Small intestine (tissue), 16 donors: ENCODE measurements around the gene CBX8. TPM values are rescaled to one million over a fixed set of nuclear protein-coding genes. Genes with fewer than 3 reads are reported as not detected.
A peak's percentile ranks its signal among the peaks of the same experiment; 100 is the strongest.

Source experiments
- DNase-seq, 2 donors: peaks; one replicate each; pipeline versions ENCODE4 v3.0.0 to v3.0.0-alpha.2; 2013
- FAIRE-seq: peaks from 2 replicates; lab custom pipeline; 2012; peaks lifted over from hg19 to GRCh38; lab: Jason Lieb, UNC
- H3K27ac ChIP-seq, 3 donors: one replicate each; pipeline ENCODE4 v1.5.1; 2013; ENCODE audit warnings: low read length in 2 of 3, mild to moderate bottlenecking in 2 of 3, control low read depth in 1 of 3, inconsistent platforms in 1 of 3, low read depth in 1 of 3, moderate library complexity in 1 of 3
- H3K27me3 ChIP-seq, 3 donors: one replicate each; pipeline ENCODE4 v1.6.1; 2013; ENCODE audit warnings: low read length in 3 of 3, inconsistent platforms in 1 of 3; ENCODE audit not compliant: control insufficient read depth in 3 of 3, insufficient read depth in 3 of 3
- H3K36me3 ChIP-seq, 3 donors: one replicate each; pipeline ENCODE4 v1.6.1; 2013; ENCODE audit warnings: low read length in 3 of 3, inconsistent platforms in 1 of 3, low read depth in 1 of 3, mild to moderate bottlenecking in 1 of 3, moderate library complexity in 1 of 3; ENCODE audit not compliant: control insufficient read depth in 3 of 3, insufficient read depth in 2 of 3
- H3K4me1 ChIP-seq, 3 donors: one replicate each; pipeline ENCODE4 v1.6.1; 2013; ENCODE audit warnings: low read length in 2 of 3, inconsistent platforms in 1 of 3, low read depth in 1 of 3, mild to moderate bottlenecking in 1 of 3, moderate library complexity in 1 of 3; ENCODE audit not compliant: control insufficient read depth in 3 of 3, insufficient read depth in 2 of 3
- H3K4me3 ChIP-seq, 3 donors: one replicate each; pipeline ENCODE4 v1.5.1; 2013; ENCODE audit warnings: low read length in 3 of 3, control low read depth in 1 of 3, inconsistent platforms in 1 of 3, low read depth in 1 of 3, mild to moderate bottlenecking in 1 of 3, moderate library complexity in 1 of 3
- H3K9me3 ChIP-seq, 2 donors: one replicate each; pipeline ENCODE4 v1.6.1; 2013; ENCODE audit warnings: low read depth in 1 of 2, low read length in 1 of 2; ENCODE audit not compliant: control insufficient read depth in 2 of 2, insufficient read depth in 1 of 2
- WGBS, 3 donors: extraction: QIAGEN DNeasy Blood & Tissue Kit; methylation state at CpG; one replicate each; pipeline ENCODE4 v1.1.7; 2013; 5-methylcytosine and 5-hydroxymethylcytosine counted together
- long read RNA-seq, 10 donors: transcript quantifications; one replicate each; lab custom pipeline, GENCODE V29; 2026
- polyA plus RNA-seq, 4 donors: library from polyadenylated mRNA; stranded (reverse) in 3 of 4; unstranded in 1 of 4; fragments of 200-250 nt in 3 of 4; fragments of 120-200 nt in 1 of 4; gene quantifications; one replicate each; pipeline versions ENCODE4 v1.2.1 to v1.2.3, GENCODE V29; 2013
- donor health status: healthy with polysubstance abuse.
- donor health status: control.
- donor health status: control.
- donor health status: Bipolar disorder and iron deficiency.
- donor health status: healthy.

CBX8 gene
- polyA plus RNA-seq: 1 to 10 TPM; 2.7 to 10.0 (median 5.3) TPM
- long read RNA-seq, donor 1: 0 reads
- long read RNA-seq, donor 2, partial matches to known transcripts: 0 of 2 reads
- long read RNA-seq, donor 2, other reads (novel, unspliced or antisense): 0 of 2 reads
- long read RNA-seq, donor 3, partial matches to known transcripts: 0 of 4 reads
- long read RNA-seq, donor 3, other reads (novel, unspliced or antisense): 0 of 4 reads
- long read RNA-seq, donor 4: 0 reads
- long read RNA-seq, donor 5, partial matches to known transcripts: 0 of 1 reads
- long read RNA-seq, donor 5, other reads (novel, unspliced or antisense): 0 of 1 reads
- long read RNA-seq, donor 6, partial matches to known transcripts: 0 of 4 reads
- long read RNA-seq, donor 6, other reads (novel, unspliced or antisense): 0 of 4 reads
- long read RNA-seq, donor 7, partial matches to known transcripts: 0 of 4 reads
- long read RNA-seq, donor 7, other reads (novel, unspliced or antisense): 0 of 4 reads
- long read RNA-seq, donor 8: 0 reads
- long read RNA-seq, donor 9, partial matches to known transcripts: 0 of 1 reads
- long read RNA-seq, donor 9, other reads (novel, unspliced or antisense): 0 of 1 reads
- long read RNA-seq, donor 10, transcript CBX8-201 (5 exons, 3,791 nt): major isoform, 5 of 5 reads
- long read RNA-seq, donor 10, partial matches to known transcripts: 0 of 5 reads
- long read RNA-seq, donor 10, other reads (novel, unspliced or antisense): 0 of 5 reads

DNA sequence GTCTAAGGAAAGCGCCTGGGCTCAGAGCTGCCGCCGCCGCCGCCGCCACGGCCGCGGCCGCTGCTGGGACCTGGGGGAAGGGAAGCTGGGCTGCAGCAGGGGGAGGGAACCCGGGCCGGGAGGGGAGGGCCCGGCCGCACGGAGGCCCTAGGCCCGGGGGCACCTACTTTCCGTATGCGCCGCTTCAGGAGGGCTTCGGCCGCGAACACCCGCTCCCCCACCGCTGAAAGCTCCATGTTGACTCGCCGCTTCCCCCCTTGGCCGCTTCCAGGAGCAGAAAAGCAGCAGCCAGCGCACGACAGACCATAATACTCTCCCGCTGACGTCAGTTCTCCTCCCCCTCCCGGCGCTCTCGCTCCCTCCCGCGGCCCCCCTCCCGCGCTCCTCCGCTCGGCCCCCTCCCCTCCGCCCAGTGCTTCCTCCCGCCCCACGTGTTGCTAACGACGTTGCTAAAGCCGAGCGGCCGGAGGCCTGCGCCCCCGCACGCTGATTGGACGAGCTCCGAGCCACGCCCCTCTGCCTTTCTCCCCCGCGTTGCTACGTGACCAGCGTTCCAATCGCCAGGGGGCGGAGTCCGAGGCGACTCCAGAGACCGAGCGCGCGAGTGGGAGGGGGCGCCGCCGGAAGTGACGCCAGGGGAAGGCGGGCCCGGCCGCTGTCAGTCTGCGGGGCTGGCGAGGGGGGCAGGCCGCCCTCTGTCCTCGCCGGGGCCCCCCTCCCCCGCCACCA lies at the start of gene CBX8:
Gene CBX8 (minus strand): TSS at position 315 of the 729 bp plus-strand sequence. CDS start 79 bp downstream, at position 236.
- H3K27me3 ChIP-seq: peaks cover 19 to 66% (median 36%) of the 10 kb centered on the region in 3 donors
- no peak for FAIRE-seq

DNA sequence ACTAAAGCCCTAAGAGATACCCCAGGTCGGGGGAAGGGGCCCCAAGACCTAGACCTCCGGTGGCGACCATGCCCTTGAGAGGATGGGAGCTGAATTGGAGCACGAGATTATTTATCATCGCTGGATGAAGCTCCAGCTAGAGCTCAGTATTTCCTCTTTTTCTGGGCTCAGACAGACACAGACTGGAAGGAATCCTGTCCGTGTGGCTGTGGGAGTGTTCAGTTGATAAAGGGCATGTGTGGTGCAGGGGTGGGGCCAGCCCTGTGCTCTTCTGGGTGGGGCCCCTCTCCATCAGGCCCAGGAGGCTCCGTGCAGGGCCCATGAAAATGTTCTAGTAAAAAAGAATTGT lies 48.7 kb upstream of the CBX8 start:
- peaks cover 0 to 72% (median 4%) of the 10 kb centered on the region in 3 donors for H3K4me1 ChIP-seq

More for the DNA sequence above, at the start of gene CBX8:
- DNase-seq: peak; percentile 99 to 100
- Histone ChIP-seq H3K36me3 (peaks cover 0 to 29% (median 0%) of the 10 kb centered on the region in 3 donors), H3K27ac (peak within 1 kb of the TSS; percentile 59 to 90 (median 81)), H3K4me1 (peaks cover 0 to 69% (median 11%) of the 10 kb centered on the region in 3 donors), H3K9me3 (peaks cover 0 to under 1% of the 10 kb centered on the region in 2 donors), H3K4me3 (peak within 1 kb of the TSS; percentile 67 to 77 (median 75))
- 0 to 1% (median 1%) methylated on average over 45 to 79 of the region's 79 CpGs for WGBS, 3 donors

DNA sequence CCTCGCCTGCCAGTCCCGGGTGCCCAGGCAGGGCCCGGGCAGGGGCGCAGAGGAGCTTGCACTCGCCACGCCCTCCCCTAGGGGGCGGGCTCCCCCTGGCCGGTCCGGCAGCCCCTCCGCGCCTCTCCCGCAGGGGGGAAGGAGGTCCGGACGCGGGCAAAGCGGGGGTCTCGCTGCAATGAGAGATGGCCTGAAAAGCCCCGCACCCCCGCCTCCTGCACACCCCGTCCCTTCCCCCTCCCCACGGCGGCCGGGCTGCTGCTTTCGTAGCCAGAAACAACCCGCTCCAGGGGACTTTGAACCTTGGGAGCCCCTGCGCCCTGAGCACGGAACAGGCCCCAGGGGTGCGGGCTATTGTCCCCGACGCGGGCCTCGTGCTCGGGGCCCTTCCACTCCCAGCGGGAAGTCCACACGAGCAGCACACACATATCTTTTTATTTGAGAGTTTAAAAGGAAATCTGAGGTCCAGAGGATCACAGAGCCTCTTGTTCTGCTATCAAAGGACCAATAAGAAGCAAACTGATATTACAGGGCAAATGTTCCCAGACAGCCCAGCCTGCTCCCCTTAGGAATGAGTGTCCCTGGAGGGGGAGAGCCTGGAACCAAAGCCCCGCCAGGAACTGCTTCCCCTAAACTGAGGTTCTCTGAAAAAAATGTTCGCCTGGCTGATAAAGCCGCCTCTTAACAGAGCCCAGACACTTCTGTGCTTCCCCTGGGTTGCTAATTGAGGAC lies 48.2 kb upstream of the CBX8 start:
- peaks cover 0 to 11% of the 10 kb centered on the region in 2 donors for H3K9me3 ChIP-seq
- peak overlapping the region in 2 of 3 donors; percentile 15 to 54 for H3K4me3 ChIP-seq
- H3K36me3 ChIP-seq: no peaks in the 10 kb centered on the region
- WGBS, 3 donors: 2 to 5% (median 3%) methylated on average over 23 to 38 of the region's 38 CpGs
- H3K4me1 ChIP-seq: peaks cover 0 to 72% (median 4%) of the 10 kb centered on the region in 3 donors
- FAIRE-seq (no peak), DNase-seq (peak; percentile 64 to 95)
- peak overlapping the region; percentile 60 to 95 (median 74) for H3K27ac ChIP-seq
- peaks cover 0 to 35% (median 16%) of the 10 kb centered on the region in 3 donors for H3K27me3 ChIP-seq

More for the DNA sequence above, 48.7 kb upstream of the CBX8 start:
- Histone ChIP-seq H3K9me3 (peaks cover 0 to 7% of the 10 kb centered on the region in 2 donors), H3K36me3 (no peaks in the 10 kb centered on the region), H3K4me3 (peak overlapping the region in 1 of 3 donors; percentile 6), H3K27me3 (peaks cover 0 to 31% (median 14%) of the 10 kb centered on the region in 3 donors), H3K27ac (peak overlapping the region; percentile 60 to 95 (median 74))
- DNase-seq (peak; percentile 74 to 86), FAIRE-seq (no peak)
- 6 to 19% (median 13%) methylated on average over 7 of the region's 7 CpGs for WGBS, 3 donors

DNA sequence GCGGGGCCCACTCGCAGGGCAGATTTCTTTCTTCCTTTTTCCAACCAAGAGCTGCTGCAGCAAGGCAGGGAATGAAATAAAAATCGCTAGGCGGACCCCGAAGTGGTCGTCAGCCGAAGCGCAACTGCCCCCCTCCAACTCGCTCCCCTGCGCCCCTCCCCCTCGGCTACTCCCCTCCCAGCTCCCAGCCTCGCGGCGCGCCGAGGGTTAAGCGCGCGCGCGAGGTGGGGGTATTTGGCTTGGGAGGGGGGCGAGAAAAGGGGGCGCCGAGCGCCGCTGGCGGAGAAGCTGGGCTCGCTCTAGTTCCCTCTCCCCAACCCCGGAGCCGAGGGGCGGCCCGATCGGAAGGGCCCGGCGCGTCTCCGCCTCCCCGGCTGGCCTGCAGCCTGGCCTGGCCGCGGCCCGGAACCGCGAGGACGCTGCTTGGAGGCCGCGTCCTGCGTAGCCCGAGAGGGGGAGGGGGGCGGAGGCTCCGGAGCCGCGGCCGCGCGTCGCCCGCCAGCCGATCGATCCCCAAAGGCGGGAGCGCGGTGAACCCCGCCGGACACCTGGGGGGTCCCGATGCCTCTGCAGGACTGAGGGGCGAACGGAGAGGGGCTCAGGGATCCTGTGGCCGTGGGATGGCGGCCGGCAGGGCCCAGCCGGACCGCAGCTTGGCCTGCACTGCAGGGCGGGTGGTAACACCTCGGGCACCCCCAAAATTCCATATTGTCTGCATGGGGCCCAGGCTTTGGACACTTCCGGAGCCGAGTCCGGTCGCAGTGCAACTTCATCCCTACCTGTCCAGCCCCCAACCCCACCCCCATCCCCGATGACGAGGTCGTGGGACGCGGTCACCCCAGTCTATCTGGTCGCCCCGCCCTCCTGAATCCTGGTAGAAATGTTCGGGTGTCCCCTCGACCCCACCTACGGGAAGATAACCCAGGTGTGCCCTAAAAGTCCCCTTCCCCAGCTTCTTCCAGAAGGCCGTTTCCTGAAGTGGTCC lies 47.2 kb upstream of the CBX8 start:
- DNase-seq (peak; percentile 45 to 86), FAIRE-seq (no peak)
- Histone ChIP-seq H3K4me1 (peaks cover 0 to 68% (median 4%) of the 10 kb centered on the region in 3 donors), H3K4me3 (peak overlapping the region; percentile 44 to 54 (median 54)), H3K9me3 (peaks cover 0 to 13% of the 10 kb centered on the region in 2 donors), H3K27me3 (peaks cover 0 to 39% (median 16%) of the 10 kb centered on the region in 3 donors), H3K27ac (peak overlapping the region; percentile 55 to 95 (median 64)), H3K36me3 (no peaks in the 10 kb centered on the region)
- WGBS, 3 donors: 1 to 2% (median 1%) methylated on average over 62 to 89 of the region's 89 CpGs

DNA sequence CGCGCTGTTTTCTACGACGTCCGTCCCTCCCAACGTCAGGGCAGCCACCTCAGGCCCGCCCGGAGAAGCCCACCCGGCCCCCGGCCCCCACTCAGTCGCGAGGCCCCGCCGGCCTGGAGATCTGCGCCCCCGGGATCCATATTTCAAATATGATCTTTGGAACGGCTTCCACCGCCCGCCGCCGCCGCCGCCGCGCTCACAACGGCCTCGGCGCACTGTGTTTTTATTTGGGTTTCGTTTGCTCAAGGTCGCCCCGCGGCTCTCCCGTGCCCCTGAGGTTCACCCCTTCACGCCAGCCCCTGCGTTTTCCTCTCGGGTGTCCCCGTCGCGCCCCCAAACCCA lies 46.6 kb upstream of the CBX8 start:
- DNase-seq: peak; percentile 43 to 80
- Histone ChIP-seq H3K36me3 (no peaks in the 10 kb centered on the region), H3K9me3 (peaks cover 0 to 13% of the 10 kb centered on the region in 2 donors), H3K4me1 (peaks cover 0 to 68% (median 4%) of the 10 kb centered on the region in 3 donors), H3K4me3 (peak overlapping the region; percentile 44 to 54 (median 54)), H3K27ac (peak overlapping the region in 1 of 3 donors; percentile 95), H3K27me3 (peaks cover 0 to 39% (median 16%) of the 10 kb centered on the region in 3 donors)
- 0 to 1% (median 1%) methylated on average over 22 to 39 of the region's 39 CpGs for WGBS, 3 donors
- FAIRE-seq: no peak

DNA sequence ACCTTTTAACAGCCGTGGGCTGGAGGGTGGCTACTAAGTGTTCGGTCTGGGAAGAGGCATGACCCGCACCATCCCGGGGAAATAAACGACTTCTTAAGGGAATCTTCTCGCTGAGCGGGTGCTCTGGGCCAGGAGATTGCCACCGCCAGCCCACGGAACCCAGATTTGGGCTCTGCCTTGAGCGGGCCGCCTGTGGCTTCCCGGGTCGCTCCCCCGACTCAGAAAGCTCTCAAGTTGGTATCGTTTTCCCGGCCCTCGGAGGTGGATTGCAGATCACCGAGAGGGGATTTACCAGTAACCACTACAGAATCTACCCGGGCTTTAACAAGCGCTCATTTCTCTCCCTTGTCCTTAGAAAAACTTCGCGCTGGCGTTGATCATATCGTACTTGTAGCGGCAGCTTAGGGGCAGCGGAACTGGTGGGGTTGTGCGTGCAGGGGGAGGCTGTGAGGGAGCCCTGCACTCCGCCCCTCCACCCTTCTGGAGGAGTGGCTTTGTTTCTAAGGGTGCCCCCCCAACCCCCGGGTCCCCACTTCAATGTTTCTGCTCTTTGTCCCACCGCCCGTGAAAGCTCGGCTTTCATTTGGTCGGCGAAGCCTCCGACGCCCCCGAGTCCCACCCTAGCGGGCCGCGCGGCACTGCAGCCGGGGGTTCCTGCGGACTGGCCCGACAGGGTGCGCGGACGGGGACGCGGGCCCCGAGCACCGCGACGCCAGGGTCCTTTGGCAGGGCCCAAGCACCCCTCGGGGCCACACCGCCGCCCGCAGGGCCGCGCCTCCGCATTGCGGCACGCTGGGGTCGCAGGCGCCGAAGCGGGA lies 46.0 kb upstream of the CBX8 start:
- no peak for FAIRE-seq
- H3K27ac ChIP-seq: peak overlapping the region in 1 of 3 donors; percentile 95

More for the DNA sequence above, 46.0 kb upstream of the CBX8 start:
- peak overlapping the region in 2 of 3 donors; percentile 54 for H3K4me3 ChIP-seq
- peaks cover 0 to 68% (median 4%) of the 10 kb centered on the region in 3 donors for H3K4me1 ChIP-seq
- DNase-seq: peak in 1 of 2 donors; percentile 77
- H3K9me3 ChIP-seq: peaks cover 0 to 13% of the 10 kb centered on the region in 2 donors
- peaks cover 0 to 4% (median 0%) of the 10 kb centered on the region in 3 donors for H3K36me3 ChIP-seq
- H3K27me3 ChIP-seq: peaks cover 0 to 39% (median 16%) of the 10 kb centered on the region in 3 donors
- 1 to 3% (median 1%) methylated on average over 64 to 66 of the region's 66 CpGs for WGBS, 3 donors
